ENCODE results near the gene BORCS5. TPM values are rescaled to one million over a fixed set of nuclear protein-coding genes. Genes with fewer than 3 reads are reported as not detected.

BORCS5 gene
- polyA plus RNA-seq, 2 of the 4 experiments (the other 2 are of a cell fraction) = 5.1 to 10.2 TPM

- DNase-seq (ENCODE audit: low read depth in 1 of 2, low spot score in 1 of 2) (no peak), ATAC-seq (no peak), FAIRE-seq (no peak)
- ChIA-PET POLR2A (no interaction called here), CTCF (interaction anchor here (1.2 to 2.1 kb wide), 2 partner anchors 10 to 11 kb away, joined by 3 to 8 read pairs; no protein-coding TSS in a partner anchor)
- Histone ChIP-seq H3K4me1 (peaks cover 28% of the 10 kb centered on the region), H3K4me3 (no peak overlapping the region), H3K9me3 (no peaks in the 10 kb centered on the region), H3K27ac (no peak overlapping the region; a peak in 1 of 6 replicates), H3K4me2 (no peak overlapping the region)
- WGBS (ENCODE audit: missing lambda C conversion rate) = 84% methylated on average over 1 of the region's 1 CpG
- TF ChIP-seq ZSCAN20 (CRISPR knock-in tag; IDR thresholded peaks at IDR 0.05) (no peak), FOXS1 (CRISPR knock-in tag; IDR thresholded peaks at IDR 0.05) (no peak)
Measured at GRCh38 chr12:12453635-12454034, 96.8 kb downstream of the BORCS5 start.

GRCh38 chr12:12454315-12454714 is 97.4 kb downstream of the BORCS5 start:
- no peak overlapping the region for H3K4me2 ChIP-seq
- FAIRE-seq (peak; percentile 68), DNase-seq (ENCODE audit: low read depth in 1 of 2, low spot score in 1 of 2) (no peak), ATAC-seq (no peak)
- no peaks in the 10 kb centered on the region for H3K9me3 ChIP-seq
- H3K4me3 ChIP-seq = no peak overlapping the region
- CTCF ChIA-PET = interaction anchor here (0.9 to 2.1 kb wide), 3 partner anchors 9 to 11 kb away, joined by 3 to 8 read pairs (median 4); no protein-coding TSS in a partner anchor
- POLR2A ChIA-PET = no interaction called here
- no peak overlapping the region; a peak in 1 of 6 replicates for H3K27ac ChIP-seq
- H3K4me1 ChIP-seq = peaks cover 21% of the 10 kb centered on the region
- TF ChIP-seq EHF (CRISPR knock-in tag; IDR thresholded peaks at IDR 0.05) = no peak
- TF ChIP-seq FOXS1 (CRISPR knock-in tag; IDR thresholded peaks at IDR 0.05) = no peak
- no peak for TF ChIP-seq RCOR1 (IDR thresholded peaks at IDR 0.05; ENCODE audit: low read depth, low read length)
- TF ChIP-seq ZSCAN20 (CRISPR knock-in tag; IDR thresholded peaks at IDR 0.05) = no peak
- no peak for TF ChIP-seq SMC3 (IDR thresholded peaks at IDR 0.05)

GRCh38 chr12:12456637-12457036 is 99.8 kb downstream of the BORCS5 start:
- Histone ChIP-seq H3K27ac (no peak overlapping the region), H3K4me3 (no peak overlapping the region), H3K4me1 (no peaks in the 10 kb centered on the region; the same call in 2 of the 3 replicates), H3K4me2 (no peak overlapping the region), H3K9me3 (no peaks in the 10 kb centered on the region)
- peak; percentile 13 for FAIRE-seq
- no peak for ATAC-seq
- POLR2A ChIA-PET = no interaction called here
- TF ChIP-seq MAFK (IDR thresholded peaks at IDR 0.05; ENCODE audit: partially characterized antibody) (peak; percentile 95), CHD4 (IDR thresholded peaks at IDR 0.05; ENCODE audit: borderline replicate concordance) (no peak)
- DNase-seq (ENCODE audit: low read depth in 1 of 2, low spot score in 1 of 2) = no peak
- CTCF ChIA-PET = interaction anchor here (1.1 to 1.9 kb wide), 2 partner anchors 9 to 10 kb away, joined by 4 to 8 read pairs; no protein-coding TSS in a partner anchor
- 87% methylated on average over 5 of the region's 5 CpGs for WGBS (ENCODE audit: missing lambda C conversion rate)

- CTCF ChIA-PET = interaction anchor here (0.7 to 2.0 kb wide), 3 partner anchors 12 to 789 kb away, joined by 4 to 5 read pairs (median 5); no protein-coding TSS in a partner anchor
- DNase-seq (ENCODE audit: low read depth in 1 of 2, low spot score in 1 of 2) = no peak
- TF ChIP-seq FOSB (CRISPR knock-in tag; IDR thresholded peaks at IDR 0.05) = no peak
- TF ChIP-seq PBX3 (IDR thresholded peaks at IDR 0.05) = no peak
- TF ChIP-seq ZNF302 (CRISPR knock-in tag; IDR thresholded peaks at IDR 0.05) = no peak
- no peak for TF ChIP-seq FOSL2 (IDR thresholded peaks at IDR 0.05)
- no peak for TF ChIP-seq FOSL2 (CRISPR knock-in tag; IDR thresholded peaks at IDR 0.05)
- no peak for TF ChIP-seq CHD2 (IDR thresholded peaks at IDR 0.05; ENCODE audit: low read length, partially characterized antibody)
- no peak for TF ChIP-seq TP53 (CRISPR knock-in tag; IDR thresholded peaks at IDR 0.05)
- no peak for TF ChIP-seq ZFP36 (IDR thresholded peaks at IDR 0.05; ENCODE audit: borderline replicate concordance, partially characterized antibody)
- no peak for TF ChIP-seq HMGXB4 (CRISPR knock-in tag; IDR thresholded peaks at IDR 0.05; ENCODE audit: borderline replicate concordance)
- TF ChIP-seq NR3C1 (IDR thresholded peaks at IDR 0.05) = no peak
- no peak for TF ChIP-seq EP300 (IDR thresholded peaks at IDR 0.05)
- TF ChIP-seq CEBPB (IDR thresholded peaks at IDR 0.05) = no peak
- no peak for TF ChIP-seq KDM1A (IDR thresholded peaks at IDR 0.05; ENCODE audit: low read depth)
- no peak for TF ChIP-seq POLR2AphosphoS2 (conservative IDR thresholded peaks at IDR 0.05; ENCODE audit: low read length)
- no peaks in the 10 kb centered on the region for H3K9me3 ChIP-seq
- H3K4me2 ChIP-seq = no peak overlapping the region
- POLR2A ChIA-PET = interaction anchor here (0.6 kb wide), 1 partner anchor 62 kb away, joined by 3 read pairs; no protein-coding TSS in a partner anchor
- no peak for FAIRE-seq
- WGBS (ENCODE audit: missing lambda C conversion rate) = 94% methylated on average over 8 of the region's 8 CpGs
- no peaks in the 10 kb centered on the region; the same call in 2 of the 3 replicates for H3K4me1 ChIP-seq
- no peak for ATAC-seq
- H3K4me3 ChIP-seq = no peak overlapping the region
- no peak overlapping the region for H3K27ac ChIP-seq
Measured at GRCh38 chr12:12460935-12461922, 104.4 kb downstream of the BORCS5 start.
